HG03175 (cell line): ENCODE data around the gene SLAMF6.
A peak's percentile ranks its signal among the peaks of the same experiment; 100 is the strongest.

ENCODE experiments used
- ATAC-seq: cut with Tn5 transposase; IDR thresholded peaks from one replicate; pipeline ENCODE4 v1.9.1; 2021; ENCODE audit warnings: mild to moderate bottlenecking, moderate library complexity; ENCODE audit not compliant: unreplicated experiment

SLAMF6 gene

GRCh38 chr1:160437432-160438316 is 85.4 kb downstream of the SLAMF6 start:
- peak; percentile 77 for ATAC-seq

- ATAC-seq = no peak
These were observed 86.1 kb downstream of the SLAMF6 start for GRCh38 chr1:160436966-160437365.
